HepG2 (cell line): ENCODE results near the gene CCDC88B. TPM values are rescaled to one million over a fixed set of nuclear protein-coding genes. Genes with fewer than 3 reads are reported as not detected.

Experiments used
- ARHGAP35 ChIP-seq: sonication (generic); formaldehyde crosslinking; IDR thresholded peaks from 2 replicates; pipeline ENCODE4 v1.9.0; 2022; ENCODE audit warnings: mild to moderate bottlenecking, inconsistent platforms, moderate library complexity, missing genetic modification reagents, borderline replicate concordance
- HNF4G ChIP-seq, 2 experiments: sonication (generic) in 1 of 2; formaldehyde crosslinking in 1 of 2; IDR thresholded peaks; 2 replicates each; pipeline versions ENCODE4 v1.4.0 to v1.6.1; 2011 to 2020; ENCODE audit warnings: borderline replicate concordance in 2 of 2, low read depth in 2 of 2, mild to moderate bottlenecking in 2 of 2, low read length in 1 of 2, missing genetic modification reagents in 1 of 2, moderate library complexity in 1 of 2
- MAFG ChIP-seq: sonication (generic); formaldehyde crosslinking; IDR thresholded peaks from 2 replicates; pipeline ENCODE4 v1.5.1; 2020; ENCODE audit warnings: mild to moderate bottlenecking, missing genetic modification reagents
- NKX3-1 ChIP-seq: sonication (generic); formaldehyde crosslinking; IDR thresholded peaks from 2 replicates; pipeline ENCODE4 v1.5.0; 2020; ENCODE audit warnings: missing genetic modification reagents
- SMYD3 ChIP-seq: sonication (generic); formaldehyde crosslinking; IDR thresholded peaks from 2 replicates; pipeline ENCODE4 v1.8.1; 2023; ENCODE audit warnings: mild to moderate bottlenecking, missing genetic modification reagents
- SNRNP70 ChIP-seq: fragments of 200-400 bp; formaldehyde crosslinking; IDR thresholded peaks from 2 replicates; pipeline ENCODE4 v1.6.1; 2017; ENCODE audit warnings: mild to moderate bottlenecking, low read depth, low read length, moderate library complexity
- YY1 ChIP-seq: IDR thresholded peaks from 2 replicates; pipeline ENCODE4 v1.6.1; 2011; ENCODE audit warnings: low read length, low read depth, moderate library complexity, mild to moderate bottlenecking; ENCODE audit not compliant: insufficient read depth, insufficient replicate concordance
- ZBTB1 ChIP-seq: sonication (generic); formaldehyde crosslinking; IDR thresholded peaks from 2 replicates; pipeline ENCODE4 v1.4.0; 2020; ENCODE audit warnings: missing genetic modification reagents, borderline replicate concordance
- ZNF24 ChIP-seq: fragments of 450-650 bp; IDR thresholded peaks from 2 replicates; pipeline ENCODE4 v1.6.1; 2017; ENCODE audit warnings: antibody characterized with exemption, mild to moderate bottlenecking
- ZNF331 ChIP-seq: sonication (generic); formaldehyde crosslinking; IDR thresholded peaks from 2 replicates; pipeline ENCODE4 v1.4.0; 2020; ENCODE audit warnings: missing genetic modification reagents
- ZNF431 ChIP-seq: sonication (generic); formaldehyde crosslinking; IDR thresholded peaks from 2 replicates; pipeline ENCODE4 v1.9.0; 2022; ENCODE audit warnings: missing genetic modification reagents, low read depth, mild to moderate bottlenecking, borderline replicate concordance
- ZNF468 ChIP-seq: sonication (generic); formaldehyde crosslinking; IDR thresholded peaks from 2 replicates; pipeline ENCODE4 v1.8.0; 2022; ENCODE audit warnings: mild to moderate bottlenecking, moderate library complexity, missing genetic modification reagents
- ZNF737 ChIP-seq: sonication (generic); formaldehyde crosslinking; IDR thresholded peaks from 2 replicates; pipeline ENCODE4 v1.5.0; 2020; ENCODE audit warnings: missing genetic modification reagents, mild to moderate bottlenecking, borderline replicate concordance
- polyA plus RNA-seq, 8 experiments: library from polyadenylated mRNA; depleted of rRNA in 3 of 8; stranded (reverse) in 7 of 8; unstranded in 1 of 8; fragments of >200 nt; fragmentation: Illumina TruSeq in 4 of 8; extraction: Trizol in 4 of 8; gene quantifications; 2 replicates each; pipeline versions ENCODE4 v1.2.1 to v1.2.3, GENCODE V29; 2011 to 2016; ENCODE audit warnings: low read depth in 4 of 8, missing spikeins in 1 of 8, mixed read lengths in 1 of 8; ENCODE audit not compliant: insufficient read depth in 1 of 8
- total RNA-seq, 5 experiments: library from RNA; depleted of rRNA; stranded (reverse); fragments of >200 nt; fragmentation: Illumina TruSeq; extraction: Trizol; gene quantifications; 2 replicates each; pipeline ENCODE4 v1.2.3, GENCODE V29; 2016; ENCODE audit warnings: low read depth in 1 of 5
- TF ChIP-seq, protein P1 (sequence below): sonication (generic); formaldehyde crosslinking; conservative IDR thresholded peaks from 2 replicates; pipeline ENCODE4 v1.4.0; 2020; ENCODE audit warnings: missing genetic modification reagents
- TF ChIP-seq, protein P2 (sequence below): sonication (generic); formaldehyde crosslinking; IDR thresholded peaks from 2 replicates; pipeline ENCODE4 v1.5.1; 2020; ENCODE audit warnings: missing genetic modification reagents, mild to moderate bottlenecking, borderline replicate concordance
- TF ChIP-seq, protein P3 (sequence below): sonication (generic); formaldehyde crosslinking; IDR thresholded peaks from 2 replicates; pipeline ENCODE4 v1.4.0; 2020; ENCODE audit warnings: missing genetic modification reagents, borderline replicate concordance
- TF ChIP-seq, protein P4 (sequence below): sonication (generic); formaldehyde crosslinking; IDR thresholded peaks from 2 replicates; pipeline ENCODE4 v1.5.0; 2020; ENCODE audit warnings: mild to moderate bottlenecking, missing genetic modification reagents

CCDC88B gene
- total and polyA plus RNA-seq, 2 of the 13 experiments (the other 11 are each of a cell fraction or from before 2014, with no cell fraction given): 3.6 to 4.8 TPM

DNA sequence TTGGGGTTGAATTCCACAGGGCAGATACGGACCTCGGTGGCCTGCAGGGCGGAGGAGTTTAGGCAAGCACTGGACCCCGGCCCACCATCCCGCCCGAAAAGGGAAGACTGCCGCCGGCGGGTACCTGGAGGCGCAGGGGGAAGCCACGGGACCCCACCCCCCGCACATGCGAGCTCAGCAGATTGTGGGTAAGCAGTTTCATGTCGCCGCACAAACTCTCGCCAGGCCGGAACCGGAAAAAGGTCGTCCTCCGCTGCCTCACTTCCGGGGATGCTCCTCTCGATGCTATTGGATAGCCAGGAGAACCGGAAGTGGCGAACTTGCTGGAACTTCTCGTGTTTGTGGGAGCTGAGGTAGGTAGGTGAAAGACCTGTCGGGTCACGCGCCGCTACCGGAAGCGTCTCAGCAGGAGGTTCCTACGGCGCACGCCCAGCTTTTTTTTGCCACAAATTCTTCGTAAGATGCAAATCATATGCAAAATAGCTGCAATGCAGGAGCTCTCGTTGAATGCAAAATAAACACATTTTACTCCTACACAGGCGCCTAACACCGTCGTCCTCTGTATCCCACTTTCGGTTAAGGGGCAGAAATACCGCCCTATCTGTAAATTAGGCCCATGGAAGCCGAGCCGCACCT, 22.6 kb upstream of the CCDC88B start, which contains the start of gene TRMT112 (continued):
- peak; percentile 56 for TF ChIP-seq YY1
- 0 out of 2 replicates have a peak, but pooled peaks have one; percentile 48 for TF ChIP-seq ARHGAP35 (CRISPR knock-in tag)
- no peak for TF ChIP-seq NKX3-1
- no peak for TF ChIP-seq ZNF468 (CRISPR knock-in tag)
- no peak for TF ChIP-seq HNF4G (IDR thresholded peaks at IDR 0.05; ENCODE audit: borderline replicate concordance, low read depth, low read length)
- TF ChIP-seq HNF4G (CRISPR knock-in tag; IDR thresholded peaks at IDR 0.05; ENCODE audit: borderline replicate concordance, low read depth): no peak
- TF ChIP-seq, protein P1, sequence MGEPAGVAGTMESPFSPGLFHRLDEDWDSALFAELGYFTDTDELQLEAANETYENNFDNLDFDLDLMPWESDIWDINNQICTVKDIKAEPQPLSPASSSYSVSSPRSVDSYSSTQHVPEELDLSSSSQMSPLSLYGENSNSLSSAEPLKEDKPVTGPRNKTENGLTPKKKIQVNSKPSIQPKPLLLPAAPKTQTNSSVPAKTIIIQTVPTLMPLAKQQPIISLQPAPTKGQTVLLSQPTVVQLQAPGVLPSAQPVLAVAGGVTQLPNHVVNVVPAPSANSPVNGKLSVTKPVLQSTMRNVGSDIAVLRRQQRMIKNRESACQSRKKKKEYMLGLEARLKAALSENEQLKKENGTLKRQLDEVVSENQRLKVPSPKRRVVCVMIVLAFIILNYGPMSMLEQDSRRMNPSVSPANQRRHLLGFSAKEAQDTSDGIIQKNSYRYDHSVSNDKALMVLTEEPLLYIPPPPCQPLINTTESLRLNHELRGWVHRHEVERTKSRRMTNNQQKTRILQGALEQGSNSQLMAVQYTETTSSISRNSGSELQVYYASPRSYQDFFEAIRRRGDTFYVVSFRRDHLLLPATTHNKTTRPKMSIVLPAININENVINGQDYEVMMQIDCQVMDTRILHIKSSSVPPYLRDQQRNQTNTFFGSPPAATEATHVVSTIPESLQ (CRISPR knock-in tag): no peak
- TF ChIP-seq, protein P2, sequence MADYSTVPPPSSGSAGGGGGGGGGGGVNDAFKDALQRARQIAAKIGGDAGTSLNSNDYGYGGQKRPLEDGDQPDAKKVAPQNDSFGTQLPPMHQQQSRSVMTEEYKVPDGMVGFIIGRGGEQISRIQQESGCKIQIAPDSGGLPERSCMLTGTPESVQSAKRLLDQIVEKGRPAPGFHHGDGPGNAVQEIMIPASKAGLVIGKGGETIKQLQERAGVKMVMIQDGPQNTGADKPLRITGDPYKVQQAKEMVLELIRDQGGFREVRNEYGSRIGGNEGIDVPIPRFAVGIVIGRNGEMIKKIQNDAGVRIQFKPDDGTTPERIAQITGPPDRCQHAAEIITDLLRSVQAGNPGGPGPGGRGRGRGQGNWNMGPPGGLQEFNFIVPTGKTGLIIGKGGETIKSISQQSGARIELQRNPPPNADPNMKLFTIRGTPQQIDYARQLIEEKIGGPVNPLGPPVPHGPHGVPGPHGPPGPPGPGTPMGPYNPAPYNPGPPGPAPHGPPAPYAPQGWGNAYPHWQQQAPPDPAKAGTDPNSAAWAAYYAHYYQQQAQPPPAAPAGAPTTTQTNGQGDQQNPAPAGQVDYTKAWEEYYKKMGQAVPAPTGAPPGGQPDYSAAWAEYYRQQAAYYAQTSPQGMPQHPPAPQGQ (CRISPR knock-in tag): no peak
- TF ChIP-seq, protein P3, sequence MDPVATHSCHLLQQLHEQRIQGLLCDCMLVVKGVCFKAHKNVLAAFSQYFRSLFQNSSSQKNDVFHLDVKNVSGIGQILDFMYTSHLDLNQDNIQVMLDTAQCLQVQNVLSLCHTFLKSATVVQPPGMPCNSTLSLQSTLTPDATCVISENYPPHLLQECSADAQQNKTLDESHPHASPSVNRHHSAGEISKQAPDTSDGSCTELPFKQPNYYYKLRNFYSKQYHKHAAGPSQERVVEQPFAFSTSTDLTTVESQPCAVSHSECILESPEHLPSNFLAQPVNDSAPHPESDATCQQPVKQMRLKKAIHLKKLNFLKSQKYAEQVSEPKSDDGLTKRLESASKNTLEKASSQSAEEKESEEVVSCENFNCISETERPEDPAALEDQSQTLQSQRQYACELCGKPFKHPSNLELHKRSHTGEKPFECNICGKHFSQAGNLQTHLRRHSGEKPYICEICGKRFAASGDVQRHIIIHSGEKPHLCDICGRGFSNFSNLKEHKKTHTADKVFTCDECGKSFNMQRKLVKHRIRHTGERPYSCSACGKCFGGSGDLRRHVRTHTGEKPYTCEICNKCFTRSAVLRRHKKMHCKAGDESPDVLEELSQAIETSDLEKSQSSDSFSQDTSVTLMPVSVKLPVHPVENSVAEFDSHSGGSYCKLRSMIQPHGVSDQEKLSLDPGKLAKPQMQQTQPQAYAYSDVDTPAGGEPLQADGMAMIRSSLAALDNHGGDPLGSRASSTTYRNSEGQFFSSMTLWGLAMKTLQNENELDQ (CRISPR knock-in tag): no peak
- 0 out of 2 replicates have a peak, but pooled peaks have one; percentile 33 for TF ChIP-seq ZNF331
- TF ChIP-seq SMYD3 (CRISPR knock-in tag): no peak
- TF ChIP-seq ZBTB1: no peak
- TF ChIP-seq, protein P4, sequence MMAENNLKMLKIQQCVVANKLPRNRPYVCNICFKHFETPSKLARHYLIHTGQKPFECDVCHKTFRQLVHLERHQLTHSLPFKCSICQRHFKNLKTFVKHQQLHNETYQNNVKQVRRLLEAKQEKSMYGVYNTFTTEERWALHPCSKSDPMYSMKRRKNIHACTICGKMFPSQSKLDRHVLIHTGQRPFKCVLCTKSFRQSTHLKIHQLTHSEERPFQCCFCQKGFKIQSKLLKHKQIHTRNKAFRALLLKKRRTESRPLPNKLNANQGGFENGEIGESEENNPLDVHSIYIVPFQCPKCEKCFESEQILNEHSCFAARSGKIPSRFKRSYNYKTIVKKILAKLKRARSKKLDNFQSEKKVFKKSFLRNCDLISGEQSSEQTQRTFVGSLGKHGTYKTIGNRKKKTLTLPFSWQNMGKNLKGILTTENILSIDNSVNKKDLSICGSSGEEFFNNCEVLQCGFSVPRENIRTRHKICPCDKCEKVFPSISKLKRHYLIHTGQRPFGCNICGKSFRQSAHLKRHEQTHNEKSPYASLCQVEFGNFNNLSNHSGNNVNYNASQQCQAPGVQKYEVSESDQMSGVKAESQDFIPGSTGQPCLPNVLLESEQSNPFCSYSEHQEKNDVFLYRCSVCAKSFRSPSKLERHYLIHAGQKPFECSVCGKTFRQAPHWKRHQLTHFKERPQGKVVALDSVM: no peak; the same call in 1 of the 2 replicates
- no peak for TF ChIP-seq ZNF737 (CRISPR knock-in tag)
- no peak for TF ChIP-seq SNRNP70
- TF ChIP-seq MAFG (CRISPR knock-in tag): 0 out of 2 replicates have a peak, but pooled peaks have one; percentile 45
- TF ChIP-seq ZNF24: no peak
- TF ChIP-seq ZNF431 (CRISPR knock-in tag): no peak
